SU-DHL-6 (cell line): ENCODE results near the gene SORCS2.

Experiments
- H2AFZ ChIP-seq: fragments of 200-600 bp; sonication (generic); 2 replicates; pipeline ENCODE4 v1.6.1; 2014; ENCODE audit warnings: low read depth, mild to moderate bottlenecking, moderate library complexity, mixed read lengths, antibody characterized with exemption, low read length; ENCODE audit not compliant: severe bottlenecking
- H3F3A ChIP-seq: fragments of 200-600 bp; shearing (Covaris generic); 2 replicates; pipeline ENCODE4 v1.6.0; 2016; ENCODE audit warnings: antibody characterized with exemption, mild to moderate bottlenecking; ENCODE audit not compliant: insufficient read depth
- H3K27ac ChIP-seq: fragments of 200-600 bp; sonication (generic); 2 replicates; pipeline ENCODE4 v1.5.1; 2016; ENCODE audit warnings: low read depth, mild to moderate bottlenecking, low read length, moderate library complexity, mixed read lengths
- H3K27me3 ChIP-seq: fragments of 200-600 bp; sonication (generic), shearing (Covaris generic); 2 replicates; pipeline ENCODE4 v1.6.0; 2014; ENCODE audit warnings: mild to moderate bottlenecking, low read length
- H3K36me3 ChIP-seq: fragments of 200-600 bp; sonication (generic); 2 replicates; pipeline ENCODE4 v1.6.1; 2014; ENCODE audit warnings: mild to moderate bottlenecking, low read length, mixed read lengths
- H3K4me2 ChIP-seq: fragments of 300-600, 200-600 bp; shearing (Covaris generic), sonication (generic); 2 replicates; pipeline ENCODE4 v1.6.0; 2014; ENCODE audit warnings: low read length, low read depth, mild to moderate bottlenecking; ENCODE audit not compliant: poor library complexity, severe bottlenecking
- H3K4me3 ChIP-seq: fragments of 200-600 bp; sonication (generic); 2 replicates; pipeline ENCODE4 v1.5.1; 2014; ENCODE audit warnings: antibody characterized with exemption, low read length, mild to moderate bottlenecking, mixed read lengths; ENCODE audit not compliant: insufficient read depth, poor library complexity, severe bottlenecking
- H3K79me2 ChIP-seq: fragments of 200-600 bp; sonication (generic); 2 replicates; pipeline ENCODE4 v1.6.1; 2014; ENCODE audit warnings: mild to moderate bottlenecking, low read length, moderate library complexity; ENCODE audit not compliant: insufficient read depth
- H3K9ac ChIP-seq: fragments of 200-600 bp; sonication (generic); 2 replicates; pipeline ENCODE4 v1.7.0; 2014; ENCODE audit warnings: mild to moderate bottlenecking, low read length
- H3K9me2 ChIP-seq: fragments of 200-600 bp; sonication (generic); replicated peaks from 2 replicates; pipeline ENCODE4 v1.6.1; 2014; ENCODE audit warnings: low read length; ENCODE audit not compliant: insufficient read depth
- H3K9me3 ChIP-seq: fragments of 200-600 bp; sonication (generic); 2 replicates; pipeline ENCODE4 v1.6.1; 2014; ENCODE audit warnings: low read length, mixed read lengths; ENCODE audit not compliant: insufficient read depth
- H4K20me1 ChIP-seq: fragments of 200-600 bp; sonication (generic); 2 replicates; pipeline ENCODE4 v1.6.1; 2014; ENCODE audit warnings: low read depth, mild to moderate bottlenecking, antibody characterized with exemption, low read length, moderate library complexity, mixed read lengths
- EZH2phosphoT487 ChIP-seq: fragments of 200-600 bp; sonication (generic), shearing (Covaris generic); conservative IDR thresholded peaks from 2 replicates; pipeline ENCODE4 v1.6.1; 2018; ENCODE audit warnings: mild to moderate bottlenecking, antibody characterized with exemption, low read length, moderate library complexity, mixed read lengths
- TF ChIP-seq, protein P1 (sequence below): fragments of 200-600 bp; sonication (generic); IDR thresholded peaks from one replicate; pipeline ENCODE4 v1.5.1; 2017; ENCODE audit warnings: antibody characterized with exemption, mild to moderate bottlenecking, low read length, moderate library complexity; ENCODE audit not compliant: insufficient read depth, poor library complexity, severe bottlenecking

The SORCS2 gene

DNA sequence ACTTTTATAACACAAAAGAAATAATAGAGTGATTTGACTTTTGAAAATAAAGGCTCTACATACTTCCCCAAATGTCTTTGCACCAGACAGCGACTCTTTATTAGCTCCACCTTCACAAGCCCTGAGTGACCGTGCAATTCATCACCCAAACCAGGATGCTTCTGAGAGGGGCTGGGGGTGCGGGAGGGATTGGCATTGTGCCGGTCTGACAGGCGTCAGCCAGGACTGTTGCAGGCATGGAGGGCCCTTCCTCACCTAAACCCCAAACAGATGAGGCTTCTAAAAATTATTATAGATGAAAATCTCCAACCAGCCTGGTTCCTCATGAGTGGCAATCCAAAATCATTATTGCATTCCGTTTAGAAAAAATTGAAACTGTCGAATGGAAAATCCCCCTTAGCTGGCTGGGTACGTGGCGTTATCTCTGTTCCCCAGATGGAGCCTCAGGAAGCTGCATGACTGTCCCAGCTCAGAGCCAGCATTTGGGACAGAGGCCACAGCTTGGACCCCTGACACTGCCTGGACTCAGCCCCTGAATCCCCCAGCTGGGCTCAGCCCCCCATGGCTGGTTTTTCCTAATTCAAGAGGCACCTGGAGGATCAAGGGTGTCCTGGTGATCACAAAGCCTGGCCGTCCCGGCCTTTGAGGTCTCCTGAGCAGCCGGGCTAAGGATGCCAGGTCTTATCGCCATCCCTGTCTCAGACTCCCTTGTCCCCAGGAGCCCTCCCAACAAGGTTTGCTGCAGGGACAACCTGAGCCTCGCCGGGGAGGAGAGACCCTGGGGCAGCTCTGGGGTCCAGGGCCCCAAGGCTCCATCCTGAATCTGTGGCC lies 60.4 kb downstream of the SORCS2 start:
- no peak overlapping the region for H2AFZ ChIP-seq
- no peak for TF ChIP-seq EZH2phosphoT487
- TF ChIP-seq, protein P1, sequence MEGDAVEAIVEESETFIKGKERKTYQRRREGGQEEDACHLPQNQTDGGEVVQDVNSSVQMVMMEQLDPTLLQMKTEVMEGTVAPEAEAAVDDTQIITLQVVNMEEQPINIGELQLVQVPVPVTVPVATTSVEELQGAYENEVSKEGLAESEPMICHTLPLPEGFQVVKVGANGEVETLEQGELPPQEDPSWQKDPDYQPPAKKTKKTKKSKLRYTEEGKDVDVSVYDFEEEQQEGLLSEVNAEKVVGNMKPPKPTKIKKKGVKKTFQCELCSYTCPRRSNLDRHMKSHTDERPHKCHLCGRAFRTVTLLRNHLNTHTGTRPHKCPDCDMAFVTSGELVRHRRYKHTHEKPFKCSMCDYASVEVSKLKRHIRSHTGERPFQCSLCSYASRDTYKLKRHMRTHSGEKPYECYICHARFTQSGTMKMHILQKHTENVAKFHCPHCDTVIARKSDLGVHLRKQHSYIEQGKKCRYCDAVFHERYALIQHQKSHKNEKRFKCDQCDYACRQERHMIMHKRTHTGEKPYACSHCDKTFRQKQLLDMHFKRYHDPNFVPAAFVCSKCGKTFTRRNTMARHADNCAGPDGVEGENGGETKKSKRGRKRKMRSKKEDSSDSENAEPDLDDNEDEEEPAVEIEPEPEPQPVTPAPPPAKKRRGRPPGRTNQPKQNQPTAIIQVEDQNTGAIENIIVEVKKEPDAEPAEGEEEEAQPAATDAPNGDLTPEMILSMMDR: no peak
- no peaks in the 10 kb centered on the region for H4K20me1 ChIP-seq
- no peaks in the 10 kb centered on the region for H3K27me3 ChIP-seq
- no peak overlapping the region for H3K4me2 ChIP-seq
- no peaks in the 10 kb centered on the region for H3K79me2 ChIP-seq
- H3K27ac ChIP-seq: no peak overlapping the region
- H3K9ac ChIP-seq: no peak overlapping the region
- no peaks in the 10 kb centered on the region for H3F3A ChIP-seq
- no peaks in the 10 kb centered on the region for H3K9me3 ChIP-seq
- H3K36me3 ChIP-seq: no peaks in the 10 kb centered on the region
- H3K4me3 ChIP-seq: no peak overlapping the region
- no peaks in the 10 kb centered on the region for H3K9me2 ChIP-seq

- Histone ChIP-seq H3K9me3 (no peaks in the 10 kb centered on the region), H3K36me3 (no peaks in the 10 kb centered on the region), H3K9ac (no peak overlapping the region), H3K79me2 (no peaks in the 10 kb centered on the region), H3F3A (no peaks in the 10 kb centered on the region), H4K20me1 (no peaks in the 10 kb centered on the region), H3K4me3 (no peak overlapping the region), H2AFZ (no peak overlapping the region), H3K27ac (no peak overlapping the region), H3K4me2 (no peak overlapping the region), H3K9me2 (no peaks in the 10 kb centered on the region), H3K27me3 (no peaks in the 10 kb centered on the region)
- no peak for TF ChIP-seq EZH2phosphoT487
- TF ChIP-seq, protein P1: no peak
Measured at GRCh38 chr4:7253341-7253700, 61.0 kb downstream of the SORCS2 start.

DNA sequence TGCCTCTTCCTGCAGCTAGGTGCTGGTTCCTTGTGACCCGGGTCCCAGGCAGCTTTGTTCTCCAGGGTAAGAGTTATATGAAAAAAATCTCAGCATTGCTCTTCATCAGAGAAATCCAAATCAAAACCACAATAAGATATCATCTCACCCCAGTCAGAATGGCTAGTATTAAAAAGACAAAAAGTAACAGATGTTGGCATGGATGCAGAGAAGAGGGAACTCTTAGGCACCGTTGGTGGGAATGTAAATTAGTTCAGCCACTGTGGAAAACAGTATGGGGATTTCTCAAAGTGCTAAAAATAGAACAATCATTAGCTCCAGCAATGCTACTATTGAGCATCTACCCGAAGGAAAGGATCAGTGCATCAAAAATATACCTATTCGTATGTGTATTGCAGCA lies 61.5 kb downstream of the SORCS2 start:
- Histone ChIP-seq H3K79me2 (no peaks in the 10 kb centered on the region), H3K27me3 (no peaks in the 10 kb centered on the region), H3F3A (no peaks in the 10 kb centered on the region), H3K4me3 (no peak overlapping the region), H3K4me2 (no peak overlapping the region), H3K9me2 (no peaks in the 10 kb centered on the region), H2AFZ (no peak overlapping the region), H3K9me3 (no peaks in the 10 kb centered on the region), H3K36me3 (no peaks in the 10 kb centered on the region), H3K9ac (no peak overlapping the region), H4K20me1 (no peaks in the 10 kb centered on the region), H3K27ac (no peak overlapping the region)
- TF ChIP-seq EZH2phosphoT487: no peak
- TF ChIP-seq, protein P1: no peak
